HG03066 (cell line): ENCODE results near the gene DDAH1.
A peak's percentile ranks its signal among the peaks of the same experiment; 100 is the strongest.
"Not testable (repeated sequence)": the region's sequence is repeated elsewhere in the genome, so short reads cannot be mapped to it uniquely, and the experiment has no call there.

Experiments used
- ATAC-seq: cut with Tn5 transposase; IDR thresholded peaks from one replicate; pipeline ENCODE4 v1.9.1; 2021; ENCODE audit warnings: low read depth; ENCODE audit not compliant: unreplicated experiment

Gene DDAH1

GRCh38 chr1:85465099-85465785, at the start of gene DDAH1:
DDAH1 (minus strand) TSS chr1:85465159; CDS start chr1:85465045, 114 bp downstream.
- peak; percentile 39 for ATAC-seq

GRCh38 chr1:85513998-85514397, 49.0 kb upstream of the DDAH1 start:
- ATAC-seq = not testable (repeated sequence)

- ATAC-seq = no peak
Measured at GRCh38 chr1:85504417-85504816, 39.5 kb upstream of the DDAH1 start.

DNA sequence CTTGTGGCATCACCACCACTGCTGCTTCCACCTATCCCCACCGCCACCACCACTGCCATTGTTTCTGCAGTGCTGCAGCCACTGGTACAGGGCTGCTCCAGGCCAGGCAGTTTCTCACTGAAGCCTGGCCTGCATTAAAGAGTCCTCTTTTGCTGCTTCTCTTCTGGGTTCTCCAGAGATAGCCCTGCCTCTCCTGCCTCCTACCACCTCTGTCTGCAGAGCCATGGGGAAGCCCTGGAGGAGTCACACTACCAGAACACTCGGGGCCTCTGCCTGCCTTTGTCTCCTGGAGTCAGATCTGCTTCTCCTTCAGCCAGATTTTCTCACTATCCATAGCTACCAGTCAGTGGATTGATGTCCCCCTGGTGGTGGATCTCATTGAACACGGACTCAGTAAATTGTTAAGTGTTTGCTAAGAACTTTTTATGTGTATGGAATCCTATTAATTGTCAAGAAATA, 37.7 kb upstream of the DDAH1 start:
- ATAC-seq = no peak

- ATAC-seq = no peak
Measured at GRCh38 chr1:85502171-85502570, 37.2 kb upstream of the DDAH1 start.

DNA sequence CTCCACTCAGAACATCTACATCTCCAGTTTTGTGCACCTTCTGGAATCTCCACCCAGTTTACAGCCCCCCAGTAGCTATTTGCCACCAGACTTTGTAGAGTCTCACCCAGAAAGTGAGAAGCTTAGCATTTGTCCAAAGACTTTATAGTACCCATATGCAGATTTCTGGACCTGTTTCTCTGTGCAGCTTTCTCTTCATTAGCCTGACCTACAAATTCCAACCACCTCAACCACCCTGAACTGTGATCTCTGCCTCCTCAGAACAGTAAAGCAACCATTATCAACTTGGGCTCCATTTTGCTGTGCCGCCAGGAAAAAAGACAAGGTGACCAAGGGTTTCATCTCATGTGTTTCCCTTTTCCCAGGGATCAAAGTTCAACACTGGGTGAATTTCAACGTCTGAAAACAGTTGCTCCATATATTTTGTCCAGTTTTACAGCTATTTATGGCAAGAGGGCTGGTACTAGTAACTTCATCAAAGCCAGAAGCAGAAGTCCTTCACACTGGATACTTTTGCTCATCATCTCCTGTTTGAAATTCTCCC, 36.5 kb upstream of the DDAH1 start:
- ATAC-seq = no peak

DNA sequence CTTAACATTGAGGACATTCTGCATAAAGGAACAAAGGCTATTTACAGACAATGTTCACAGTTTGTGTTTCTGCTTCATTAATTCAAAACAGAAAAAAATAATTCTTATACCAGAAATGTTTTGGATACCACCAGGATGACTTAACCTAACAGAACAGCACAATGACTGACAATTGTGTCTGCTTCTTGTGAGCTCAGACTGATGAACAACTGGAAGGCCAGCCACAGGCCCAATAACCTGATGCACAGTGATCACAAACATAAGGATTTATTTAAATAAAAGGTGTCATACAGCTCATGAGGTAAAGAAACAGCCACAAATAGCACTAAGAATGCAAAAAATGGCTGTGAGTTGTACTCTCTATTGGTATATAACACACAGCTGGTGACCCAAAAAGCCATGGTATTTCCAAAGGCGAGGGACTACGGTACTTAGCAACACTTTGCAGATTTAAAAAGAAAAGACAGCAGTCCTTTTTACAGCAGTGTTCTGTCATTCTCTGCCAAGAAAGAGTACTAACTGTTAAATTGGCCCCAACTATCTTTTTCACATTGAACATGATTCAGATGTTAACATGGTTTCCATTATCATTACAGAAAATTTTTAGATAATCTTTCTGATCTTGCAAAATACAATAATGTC, 32.1 kb upstream of the DDAH1 start:
- no peak for ATAC-seq

DNA sequence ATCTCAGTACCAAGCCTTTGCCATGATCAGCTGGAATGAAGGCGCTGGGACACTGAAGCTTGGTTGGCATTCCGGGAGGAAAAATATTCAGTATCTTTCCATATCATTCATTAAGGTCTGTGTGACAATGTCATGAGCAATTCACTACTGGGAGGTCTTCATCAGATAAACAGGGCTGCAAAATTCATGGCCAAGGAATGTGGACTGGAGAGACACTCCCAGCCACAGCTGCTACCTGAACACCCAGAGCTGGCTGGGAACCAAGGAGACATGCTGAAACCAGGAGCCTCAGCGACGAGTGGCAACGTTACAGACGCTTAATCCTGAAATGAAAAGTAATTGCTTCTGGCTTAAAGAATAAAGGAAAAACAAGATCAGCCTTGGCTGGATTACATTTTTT, 30.6 kb upstream of the DDAH1 start:
- ATAC-seq = no peak

DNA sequence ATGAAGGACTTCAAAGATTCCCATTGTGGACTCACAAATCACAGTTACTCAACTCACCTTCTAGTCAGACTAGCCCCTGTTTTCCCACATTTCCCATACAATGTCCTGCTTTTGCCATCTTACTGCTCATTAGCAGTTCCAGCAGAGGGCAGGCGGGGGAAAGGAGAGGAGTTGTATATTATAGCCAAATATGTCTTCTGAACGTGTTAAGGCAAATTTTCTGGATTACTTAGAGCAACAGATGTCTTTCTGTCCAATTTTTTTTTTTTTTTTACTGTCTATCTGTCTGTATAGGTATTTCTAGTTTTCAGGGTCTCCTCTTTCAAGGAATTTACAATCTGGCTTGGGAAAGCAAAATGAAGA, 29.9 kb upstream of the DDAH1 start:
- ATAC-seq = no peak

DNA sequence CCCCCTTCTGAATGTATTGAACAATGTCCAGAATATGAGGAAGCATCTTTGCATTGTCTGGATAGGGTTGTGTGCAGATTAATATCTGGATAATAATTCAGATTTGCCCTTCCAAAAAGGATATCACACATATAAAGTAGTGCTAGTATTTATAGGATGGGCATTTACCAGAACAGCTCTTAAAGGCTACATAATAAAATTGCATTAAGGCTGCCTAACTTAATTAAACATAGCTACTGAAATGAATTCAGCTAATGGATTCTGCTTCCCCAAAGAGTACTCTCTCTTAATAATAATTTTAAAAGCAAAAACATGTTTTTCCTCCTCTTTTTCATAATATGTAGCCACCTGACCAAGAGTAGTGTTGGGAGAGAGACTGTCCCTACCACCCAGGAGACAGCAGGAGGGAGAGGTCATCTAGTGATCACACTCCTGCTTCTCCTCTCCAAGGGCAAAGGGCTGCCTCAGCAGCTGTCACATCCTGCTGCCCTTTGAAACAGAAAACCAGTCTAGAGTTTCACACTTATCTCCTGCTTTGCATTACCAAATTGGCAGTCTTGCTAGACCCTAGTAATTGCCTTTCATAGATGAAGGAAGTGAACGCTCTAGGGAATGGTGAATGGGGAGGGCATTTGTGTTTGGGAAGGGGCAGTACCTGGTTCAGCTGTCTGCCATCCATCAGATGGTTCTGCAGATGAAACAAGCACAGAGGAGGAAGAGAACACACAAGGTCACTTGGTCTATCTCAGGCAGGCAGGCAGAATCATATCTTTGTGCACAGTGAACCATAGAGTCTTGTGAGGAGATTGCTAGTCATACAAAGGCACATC, 29.3 kb upstream of the DDAH1 start:
- ATAC-seq = no peak

GRCh38 chr1:85490270-85490985, 25.5 kb upstream of the DDAH1 start:
- no peak for ATAC-seq

DNA sequence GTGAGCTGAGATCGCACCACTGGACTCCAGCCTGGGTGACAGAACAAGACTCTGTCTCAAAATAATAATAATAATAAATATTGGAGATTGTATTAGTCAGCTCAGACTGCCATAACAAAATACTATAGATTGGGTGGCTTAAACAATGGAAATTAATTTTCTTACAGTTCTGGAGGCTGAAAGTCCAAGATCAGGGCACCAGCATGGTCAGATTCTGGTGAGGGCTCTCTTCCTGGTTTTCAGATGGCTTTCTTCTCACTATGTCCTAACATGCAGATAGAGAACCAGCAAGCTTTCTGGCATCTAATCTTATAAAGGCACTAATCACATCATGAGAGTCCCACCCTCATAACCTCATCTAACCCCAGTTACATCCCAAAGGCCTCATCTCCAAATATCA, 23.2 kb upstream of the DDAH1 start:
- no peak for ATAC-seq

DNA sequence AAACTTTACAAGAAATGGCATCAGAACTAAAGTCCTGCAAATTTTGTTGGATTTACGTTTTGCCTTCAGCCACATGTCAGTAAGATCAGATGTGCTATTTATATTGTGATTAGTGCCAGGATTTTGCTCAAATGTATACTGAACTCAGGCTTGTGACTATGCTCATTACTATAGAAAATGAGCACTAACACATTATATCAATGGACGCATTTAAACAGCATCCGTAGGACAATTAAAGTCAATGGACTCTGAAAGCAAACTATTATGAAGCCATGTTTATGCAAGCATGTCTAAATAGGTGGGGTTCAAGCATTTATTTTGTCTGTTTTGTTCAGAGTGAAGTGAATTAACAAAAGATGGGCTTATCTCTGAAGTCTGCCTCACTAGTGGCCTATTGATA, 20.6 kb upstream of the DDAH1 start:
- no peak for ATAC-seq

DNA sequence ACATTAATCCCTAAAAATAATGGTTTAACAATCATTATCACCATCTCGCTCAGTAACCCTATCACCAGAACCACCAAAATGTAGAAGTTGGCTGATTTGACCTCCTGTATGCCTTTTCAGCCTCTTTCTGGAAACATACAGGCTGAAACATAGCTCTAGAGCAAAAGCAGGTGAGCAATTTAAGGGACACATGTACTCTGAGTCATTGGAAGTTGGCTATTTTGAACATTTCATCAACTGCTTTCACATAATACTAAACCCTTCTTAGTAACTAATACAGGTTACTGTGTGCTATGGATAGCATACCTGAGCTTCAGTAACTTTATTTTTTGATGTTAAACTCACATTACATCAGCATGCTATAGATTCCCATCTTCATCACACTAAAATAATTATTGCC, 19.8 kb upstream of the DDAH1 start:
- no peak for ATAC-seq

DNA sequence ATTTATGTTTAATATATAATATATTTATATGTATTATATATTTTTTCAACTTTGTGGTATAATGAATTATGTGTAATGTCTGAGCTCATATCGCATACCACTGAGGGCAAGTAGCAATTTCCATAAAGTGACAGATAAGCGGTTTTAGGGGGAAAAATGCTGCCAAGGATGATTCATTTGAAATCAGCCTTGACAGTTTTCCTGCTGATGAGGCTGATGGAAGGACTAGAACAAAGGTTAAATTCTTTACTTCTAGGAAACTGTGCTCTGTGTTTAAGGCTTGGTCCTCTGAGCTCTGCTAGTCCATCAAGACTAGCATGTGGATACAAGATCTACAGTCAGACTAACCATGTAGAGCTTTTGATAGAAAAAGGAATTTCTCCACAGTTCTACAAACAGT, 19.3 kb upstream of the DDAH1 start:
- no peak for ATAC-seq

- ATAC-seq = no peak
Measured at GRCh38 chr1:85481688-85482087, 16.7 kb upstream of the DDAH1 start.

DNA sequence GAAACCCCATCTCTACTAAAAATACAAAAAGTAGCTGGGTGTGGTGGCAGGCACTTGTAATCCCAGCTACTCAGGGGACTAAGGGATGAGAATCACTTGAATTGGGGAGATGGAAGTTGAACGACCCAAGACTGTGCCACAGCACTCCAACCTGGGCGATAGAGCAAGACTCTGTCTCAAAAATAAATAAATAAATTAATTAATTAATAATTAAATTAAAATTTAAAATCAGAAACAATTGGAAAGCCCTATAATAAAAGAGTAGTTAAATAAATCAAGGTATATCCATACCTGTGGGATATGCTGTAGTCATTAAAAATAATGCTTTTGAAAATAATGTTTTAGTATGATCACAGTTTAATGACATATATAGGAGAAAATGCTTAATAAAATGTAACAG, 15.6 kb upstream of the DDAH1 start:
- ATAC-seq = no peak

GRCh38 chr1:85479491-85479890, 14.5 kb upstream of the DDAH1 start:
- ATAC-seq = no peak

DNA sequence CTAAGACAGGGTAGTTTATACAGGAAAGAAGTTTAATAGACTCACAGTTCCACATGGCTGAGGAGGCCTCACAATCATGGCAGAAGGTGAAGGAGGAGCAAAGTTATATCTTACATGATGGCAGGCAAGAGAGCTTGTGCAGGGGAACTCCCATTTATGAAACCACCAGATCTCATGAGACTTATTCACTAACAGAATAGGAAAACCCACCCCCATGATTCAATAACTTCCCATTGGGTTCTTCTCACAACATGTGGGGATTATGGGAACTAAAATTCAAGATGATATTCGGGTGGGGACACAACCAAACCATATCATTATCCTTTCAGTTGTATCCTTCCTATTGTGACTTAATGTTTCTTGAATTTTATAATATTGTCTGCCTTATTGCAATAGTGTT, 13.4 kb upstream of the DDAH1 start:
- ATAC-seq = no peak

DNA sequence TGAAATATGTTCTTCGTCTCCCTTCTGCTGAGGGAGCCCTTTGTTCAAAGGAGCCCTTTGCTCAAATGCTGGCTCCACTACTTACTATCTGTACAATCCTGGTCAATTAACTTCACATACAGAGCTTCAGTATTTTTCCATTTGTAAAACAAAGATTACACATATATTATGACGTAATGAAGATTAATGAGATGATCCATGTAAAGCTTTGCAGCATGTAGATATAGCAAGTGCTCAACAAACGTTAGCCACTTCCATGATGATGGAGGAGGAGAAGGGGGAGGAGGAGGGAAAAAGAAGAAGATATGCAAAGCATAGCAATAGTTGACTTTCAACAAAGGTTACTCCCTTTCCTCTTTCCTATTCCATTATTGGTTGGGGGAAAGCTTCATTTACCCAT, 10.1 kb upstream of the DDAH1 start:
- ATAC-seq = no peak

DNA sequence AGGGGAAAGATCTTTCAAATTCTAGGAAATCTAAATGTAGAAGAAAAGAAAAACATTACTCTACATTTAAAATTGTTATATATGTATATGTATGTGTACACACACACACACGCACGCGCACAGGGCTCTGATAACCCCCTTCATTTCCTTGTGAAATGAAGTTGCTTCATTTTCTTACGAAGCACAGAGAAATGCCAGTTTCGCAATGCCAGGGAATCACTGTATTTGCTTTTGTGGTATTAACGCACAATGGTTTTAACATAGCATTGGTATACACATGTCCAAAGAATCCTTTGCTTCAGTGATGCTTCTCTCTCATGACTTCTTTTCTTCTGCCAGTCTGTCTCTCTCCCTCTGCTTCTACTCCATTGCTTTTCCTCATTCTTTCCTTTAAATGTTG, 8.4 kb upstream of the DDAH1 start:
- ATAC-seq = no peak
